ENCODE data around the gene CEP43. TPM values are rescaled to one million over a fixed set of nuclear protein-coding genes. Genes with fewer than 3 reads are reported as not detected.

CEP43 gene
- total and polyA plus RNA-seq, 11 donors = 4.7 to 16.9 (median 10.7) TPM

DNA sequence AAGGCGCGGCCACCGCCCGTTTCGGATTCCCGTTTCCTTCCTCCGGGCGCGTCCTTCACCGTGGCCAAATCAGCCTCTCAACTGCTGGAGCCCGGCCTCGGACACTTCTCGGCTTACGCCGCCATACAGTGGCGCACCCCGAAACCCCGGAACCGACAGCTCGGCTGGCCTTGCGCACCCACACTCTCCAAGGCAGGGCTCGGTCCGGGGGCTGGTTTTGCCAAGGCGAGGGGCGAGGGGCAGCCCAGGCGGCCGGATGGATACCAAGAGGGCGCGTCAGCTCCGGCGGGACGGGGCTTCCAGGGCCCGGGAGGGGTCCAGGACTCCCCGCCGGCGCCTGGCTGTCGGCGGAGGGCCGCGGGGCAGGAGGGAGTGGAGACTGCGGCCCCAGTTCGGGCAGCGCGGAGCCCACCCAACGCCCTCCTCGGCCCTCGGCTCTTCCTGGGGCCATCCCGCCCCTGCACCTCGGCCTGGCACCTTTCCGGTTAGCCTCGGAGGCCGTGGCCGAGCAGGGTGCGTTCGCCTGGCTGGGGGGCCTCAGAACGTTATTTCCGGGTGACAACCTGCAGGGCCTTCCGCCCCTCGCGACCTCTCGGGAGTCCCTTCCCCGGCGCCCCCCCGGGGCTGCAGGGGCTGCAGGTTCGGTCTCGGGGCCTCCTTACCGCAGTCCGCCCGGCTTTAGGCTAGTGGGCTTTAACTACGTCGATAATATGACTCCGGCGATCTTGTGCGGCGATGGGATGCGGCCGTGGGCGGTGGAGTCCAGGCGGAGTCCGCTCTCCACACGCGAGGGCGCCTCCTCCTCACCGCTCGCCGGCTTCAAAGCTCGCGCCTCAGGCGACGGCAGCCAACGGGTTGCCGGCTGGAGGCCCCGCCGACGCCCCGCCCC is 697 bp upstream of the CEP43 start:
- 0 to 3% (median 0%) methylated on average over 16 to 96 of the region's 96 CpGs for WGBS, 4 donors
- H3K27me3 ChIP-seq = no peaks in the 10 kb centered on the region
- DNase-seq (peak; percentile 12 to 68 (median 33)), ATAC-seq (peak in 3 of 4 donors; percentile 0 to 6 (median 2))
- peak overlapping the region in 9 of 12 donors; percentile 17 to 83 (median 63) for H3K27ac ChIP-seq
- H3K4me1 ChIP-seq = peaks cover 0 to 26% (median 14%) of the 10 kb centered on the region in 12 donors
- no peaks in the 10 kb centered on the region for H3K9me3 ChIP-seq
- TF ChIP-seq, protein P1, sequence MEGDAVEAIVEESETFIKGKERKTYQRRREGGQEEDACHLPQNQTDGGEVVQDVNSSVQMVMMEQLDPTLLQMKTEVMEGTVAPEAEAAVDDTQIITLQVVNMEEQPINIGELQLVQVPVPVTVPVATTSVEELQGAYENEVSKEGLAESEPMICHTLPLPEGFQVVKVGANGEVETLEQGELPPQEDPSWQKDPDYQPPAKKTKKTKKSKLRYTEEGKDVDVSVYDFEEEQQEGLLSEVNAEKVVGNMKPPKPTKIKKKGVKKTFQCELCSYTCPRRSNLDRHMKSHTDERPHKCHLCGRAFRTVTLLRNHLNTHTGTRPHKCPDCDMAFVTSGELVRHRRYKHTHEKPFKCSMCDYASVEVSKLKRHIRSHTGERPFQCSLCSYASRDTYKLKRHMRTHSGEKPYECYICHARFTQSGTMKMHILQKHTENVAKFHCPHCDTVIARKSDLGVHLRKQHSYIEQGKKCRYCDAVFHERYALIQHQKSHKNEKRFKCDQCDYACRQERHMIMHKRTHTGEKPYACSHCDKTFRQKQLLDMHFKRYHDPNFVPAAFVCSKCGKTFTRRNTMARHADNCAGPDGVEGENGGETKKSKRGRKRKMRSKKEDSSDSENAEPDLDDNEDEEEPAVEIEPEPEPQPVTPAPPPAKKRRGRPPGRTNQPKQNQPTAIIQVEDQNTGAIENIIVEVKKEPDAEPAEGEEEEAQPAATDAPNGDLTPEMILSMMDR (IDR thresholded peaks at IDR 0.05) = peak in 1 of 12 donors; percentile 16
- no peak for TF ChIP-seq POLR2A (IDR thresholded peaks at IDR 0.05)
- intact Hi-C loops (cut with DNase I) = loop anchor here in 8 of 10 donors (2.0 to 10.0 kb wide), 6 partner anchors 41 to 616 kb away; partner anchors contain the start of genes RNASET2 (in 3 of the 8) and MPC1 (in 1 of the 8)
- H3K36me3 ChIP-seq = peaks cover 0 to 9% (median 0%) of the 10 kb centered on the region in 9 donors
- peak overlapping the region; percentile 64 to 99 (median 94) for H3K4me3 ChIP-seq

DNA sequence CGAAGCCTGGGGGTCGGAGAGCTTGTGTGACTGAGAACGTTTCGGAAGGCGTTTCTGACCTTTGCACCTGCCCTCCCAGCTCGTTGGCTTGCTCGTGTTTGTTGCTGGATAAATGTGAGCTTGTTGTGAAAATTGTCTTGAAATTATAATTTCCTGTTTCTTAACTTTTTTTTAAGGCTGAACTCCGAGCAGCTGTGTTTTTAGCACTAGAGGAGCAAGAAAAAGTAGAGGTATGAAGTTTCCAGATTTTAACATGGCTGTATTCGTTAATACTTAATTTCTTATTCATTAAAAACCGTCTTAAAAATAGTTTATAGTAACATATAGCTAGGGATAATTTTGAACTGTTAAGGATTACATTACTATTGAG is 672 bp downstream of the CEP43 start:
- DNase-seq = no peak
- Histone ChIP-seq H3K9me3 (no peaks in the 10 kb centered on the region), H3K4me1 (peaks cover 0 to 28% (median 16%) of the 10 kb centered on the region in 12 donors), H3K27me3 (no peaks in the 10 kb centered on the region), H3K36me3 (peaks cover 0 to 15% (median 5%) of the 10 kb centered on the region in 9 donors), H3K4me3 (peak overlapping the region; percentile 51 to 99 (median 94)), H3K27ac (peak overlapping the region in 11 of 12 donors; percentile 17 to 84 (median 74))
- TF ChIP-seq POLR2A (IDR thresholded peaks at IDR 0.05) = no peak
- TF ChIP-seq, protein P1 (IDR thresholded peaks at IDR 0.05) = no peak
- intact Hi-C loops (cut with DNase I) = loop anchor here in 8 of 10 donors (2.0 to 10.0 kb wide), 6 partner anchors 43 to 618 kb away; partner anchors contain the start of genes RNASET2 (in 3 of the 8) and MPC1 (in 1 of the 8)
- 2 to 5% (median 4%) methylated on average over 6 to 10 of the region's 10 CpGs for WGBS, 4 donors
- ATAC-seq = no peak

DNA sequence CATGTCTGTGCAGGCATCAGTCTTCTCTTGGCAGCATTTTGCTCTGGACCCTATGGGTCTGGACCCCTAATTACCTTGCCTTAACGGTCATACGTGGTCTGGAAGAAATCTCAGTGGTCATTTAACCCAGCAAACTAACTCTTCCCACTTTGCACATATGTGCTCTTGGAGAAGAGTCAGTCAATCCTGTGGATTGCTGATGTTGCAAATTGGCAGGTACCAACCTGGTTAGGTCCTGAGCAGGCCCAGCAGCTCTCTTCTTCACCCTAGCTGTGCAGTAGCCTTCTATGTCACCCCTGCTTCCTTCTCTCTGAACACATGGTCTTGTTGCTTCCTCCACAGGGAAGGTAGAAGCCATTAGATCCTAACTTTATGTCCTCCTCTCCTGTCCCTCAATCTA is 1.6 kb downstream of the CEP43 start:
- Histone ChIP-seq H3K4me1 (peaks cover 0 to 37% (median 21%) of the 10 kb centered on the region in 12 donors), H3K36me3 (peaks cover 0 to 16% (median 7%) of the 10 kb centered on the region in 9 donors), H3K9me3 (no peaks in the 10 kb centered on the region), H3K4me3 (peak overlapping the region in 1 of 12 donors; percentile 98), H3K27ac (no peak overlapping the region), H3K27me3 (no peaks in the 10 kb centered on the region)
- DNase-seq (no peak), ATAC-seq (no peak)
- 84 to 89% (median 85%) methylated on average over 2 of the region's 2 CpGs for WGBS, 4 donors
- intact Hi-C loops (cut with DNase I) = no loop called here
- no peak for TF ChIP-seq POLR2A (IDR thresholded peaks at IDR 0.05)
- TF ChIP-seq, protein P1 (IDR thresholded peaks at IDR 0.05) = no peak
